MCF 10A (cell line): ENCODE results near the gene NRXN3. TPM values are rescaled to one million over a fixed set of nuclear protein-coding genes. Genes with fewer than 3 reads are reported as not detected.
A peak's percentile ranks its signal among the peaks of the same experiment; 100 is the strongest.

ENCODE experiments used
- BruUV-seq: library from RNA; stranded (reverse); fragments of 400-500 nt; replicated peaks from 2 replicates; lab custom pipeline; 2021; lab: Mats Ljungman, UMichigan
- CTCF ChIA-PET: fragments of 300-600 bp; sonication (Branson Sonifier 250); formaldehyde crosslinking; extraction: SDS; loops from one replicate; lab custom pipeline; 2021; ENCODE audit warnings: antibody characterized with exemption, inconsistent platforms; lab: Yijun Ruan, JAX
- POLR2A ChIA-PET: fragments of 300-600, 350-650 bp; sonication (Branson Sonifier 250); formaldehyde crosslinking; extraction: SDS; loops from one replicate; lab custom pipeline; 2020; ENCODE audit warnings: antibody characterized with exemption, inconsistent platforms; lab: Yijun Ruan, JAX
- DNase-seq: peaks from one replicate; pipeline ENCODE4 v3.0.0-alpha.2; 2018; ENCODE audit not compliant: unreplicated experiment
- H3K27ac Mint-ChIP-seq: one replicate; pipeline ENCODE4 v1.8.0; 2022; ENCODE audit warnings: mild to moderate bottlenecking, low read depth, mixed read lengths; ENCODE audit not compliant: unreplicated experiment
- H3K27me3 Mint-ChIP-seq: one replicate; pipeline ENCODE4 v1.8.0; 2022; ENCODE audit warnings: mixed read lengths; ENCODE audit not compliant: insufficient read depth, unreplicated experiment
- H3K36me3 Mint-ChIP-seq: one replicate; pipeline ENCODE4 v1.8.0; 2022; ENCODE audit warnings: mild to moderate bottlenecking, moderate library complexity, mixed read lengths; ENCODE audit not compliant: insufficient read depth, unreplicated experiment
- H3K4me1 Mint-ChIP-seq: one replicate; pipeline ENCODE4 v1.8.0; 2022; ENCODE audit warnings: mixed read lengths; ENCODE audit not compliant: insufficient read depth, unreplicated experiment
- H3K4me3 Mint-ChIP-seq: one replicate; pipeline ENCODE4 v1.8.0; 2022; ENCODE audit warnings: mild to moderate bottlenecking, moderate library complexity, mixed read lengths; ENCODE audit not compliant: unreplicated experiment
- H3K9me3 Mint-ChIP-seq: one replicate; pipeline ENCODE4 v1.8.0; 2022; ENCODE audit warnings: mixed read lengths; ENCODE audit not compliant: unreplicated experiment
- intact Hi-C: fragments of 100-400 bp; cut with micrococcal nuclease; formaldehyde crosslinking; loops from 2 replicates; pipeline ENCODE4 v1.14.1; 2022
- total RNA-seq: library from RNA; stranded (reverse); gene quantifications from 2 replicates; pipeline ENCODE4 v1.2.3, GENCODE V29; 2022
- TF ChIP-seq, protein P1 (sequence below): fragments of 200-600 bp; IDR thresholded peaks from one replicate; pipeline ENCODE4 v1.8.0; 2022; ENCODE audit warnings: antibody characterized with exemption, mild to moderate bottlenecking; ENCODE audit not compliant: unreplicated experiment

Gene NRXN3
- total RNA-seq, 1 experiment from 2014 or later: not detected

DNA sequence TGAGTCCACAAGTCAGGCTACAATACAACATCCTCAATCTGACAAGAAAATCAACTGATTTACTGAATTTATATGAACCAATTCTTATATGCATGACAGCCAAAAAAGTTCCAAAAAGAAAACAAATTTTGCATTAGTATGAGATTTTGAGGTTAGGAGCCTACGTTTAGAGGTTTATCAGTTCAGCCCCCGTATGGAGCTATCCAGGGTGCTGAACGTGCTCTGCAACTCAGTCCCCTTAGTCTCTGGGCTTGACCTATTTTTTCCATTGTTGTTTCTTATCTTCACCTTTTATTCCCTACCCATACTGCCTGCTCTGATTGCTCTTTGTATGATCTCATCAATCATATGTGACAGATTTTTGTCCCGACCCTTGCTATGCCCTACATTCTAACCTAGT, 693.0 kb downstream of the NRXN3 start:
- POLR2A ChIA-PET: no interaction called here
- intact Hi-C loops: no loop called here
- no peak overlapping the region for H3K4me3 Mint-ChIP-seq
- BruUV-seq: no TSS peak
- H3K9me3 Mint-ChIP-seq: no peaks in the 10 kb centered on the region
- H3K36me3 Mint-ChIP-seq: no peaks in the 10 kb centered on the region
- CTCF ChIA-PET: no interaction called here
- H3K27me3 Mint-ChIP-seq: peaks cover 22% of the 10 kb centered on the region
- H3K27ac Mint-ChIP-seq: no peak overlapping the region
- DNase-seq: peak; percentile 65
- H3K4me1 Mint-ChIP-seq: no peaks in the 10 kb centered on the region
- TF ChIP-seq, protein P1, sequence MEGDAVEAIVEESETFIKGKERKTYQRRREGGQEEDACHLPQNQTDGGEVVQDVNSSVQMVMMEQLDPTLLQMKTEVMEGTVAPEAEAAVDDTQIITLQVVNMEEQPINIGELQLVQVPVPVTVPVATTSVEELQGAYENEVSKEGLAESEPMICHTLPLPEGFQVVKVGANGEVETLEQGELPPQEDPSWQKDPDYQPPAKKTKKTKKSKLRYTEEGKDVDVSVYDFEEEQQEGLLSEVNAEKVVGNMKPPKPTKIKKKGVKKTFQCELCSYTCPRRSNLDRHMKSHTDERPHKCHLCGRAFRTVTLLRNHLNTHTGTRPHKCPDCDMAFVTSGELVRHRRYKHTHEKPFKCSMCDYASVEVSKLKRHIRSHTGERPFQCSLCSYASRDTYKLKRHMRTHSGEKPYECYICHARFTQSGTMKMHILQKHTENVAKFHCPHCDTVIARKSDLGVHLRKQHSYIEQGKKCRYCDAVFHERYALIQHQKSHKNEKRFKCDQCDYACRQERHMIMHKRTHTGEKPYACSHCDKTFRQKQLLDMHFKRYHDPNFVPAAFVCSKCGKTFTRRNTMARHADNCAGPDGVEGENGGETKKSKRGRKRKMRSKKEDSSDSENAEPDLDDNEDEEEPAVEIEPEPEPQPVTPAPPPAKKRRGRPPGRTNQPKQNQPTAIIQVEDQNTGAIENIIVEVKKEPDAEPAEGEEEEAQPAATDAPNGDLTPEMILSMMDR: no peak

DNA sequence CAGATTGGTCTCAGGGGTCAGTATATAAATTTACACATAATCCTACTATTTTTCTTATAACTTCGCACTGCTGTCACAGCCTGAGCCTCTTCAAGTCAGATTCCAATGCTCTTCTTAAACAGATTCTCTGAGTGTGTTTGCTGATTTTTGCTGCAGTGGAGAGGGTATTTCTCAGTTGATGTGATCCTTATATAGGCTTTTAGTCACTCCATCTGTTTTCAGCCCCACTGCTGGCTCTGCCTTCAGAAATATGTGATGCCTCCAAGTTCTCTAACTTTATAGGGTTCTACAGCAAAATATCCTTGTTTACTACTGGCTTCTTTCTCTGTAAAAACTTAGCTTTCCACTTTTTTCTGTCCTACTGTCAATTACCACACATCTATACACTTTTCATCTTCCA, 702.7 kb downstream of the NRXN3 start:
- H3K4me1 Mint-ChIP-seq: no peaks in the 10 kb centered on the region
- no peak overlapping the region for H3K4me3 Mint-ChIP-seq
- POLR2A ChIA-PET: no interaction called here
- BruUV-seq: no TSS peak
- H3K9me3 Mint-ChIP-seq: no peaks in the 10 kb centered on the region
- TF ChIP-seq, protein P1: no peak
- peaks cover 47% of the 10 kb centered on the region for H3K27me3 Mint-ChIP-seq
- H3K36me3 Mint-ChIP-seq: no peaks in the 10 kb centered on the region
- CTCF ChIA-PET: no interaction called here
- no peak for DNase-seq
- H3K27ac Mint-ChIP-seq: no peak overlapping the region
- intact Hi-C loops: no loop called here

DNA sequence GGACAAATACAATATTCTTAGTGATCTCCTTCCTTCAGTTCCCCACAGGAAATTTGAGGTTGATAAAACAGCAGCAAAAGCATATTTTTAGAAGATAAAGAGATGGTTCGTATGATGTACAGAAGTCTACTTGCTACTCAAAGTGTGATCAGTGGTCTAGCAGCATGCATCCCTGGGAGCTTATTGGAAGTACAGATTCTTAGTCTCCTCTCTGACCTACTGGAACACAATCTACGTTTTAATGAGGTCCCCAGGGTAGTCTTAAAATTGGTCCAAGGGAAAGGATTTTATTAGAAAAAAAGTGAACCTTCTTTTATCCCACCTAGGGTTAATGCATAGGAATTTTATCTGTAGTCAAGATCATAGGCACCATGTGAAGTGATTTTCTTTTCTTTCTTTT, 703.4 kb downstream of the NRXN3 start:
- Mint-ChIP-seq H3K4me1 (no peaks in the 10 kb centered on the region), H3K27ac (no peak overlapping the region), H3K4me3 (no peak overlapping the region), H3K9me3 (no peaks in the 10 kb centered on the region), H3K36me3 (no peaks in the 10 kb centered on the region), H3K27me3 (peaks cover 47% of the 10 kb centered on the region)
- no peak for DNase-seq
- TF ChIP-seq, protein P1: no peak
- ChIA-PET POLR2A (no interaction called here), CTCF (no interaction called here)
- no TSS peak for BruUV-seq
- intact Hi-C loops: no loop called here

DNA sequence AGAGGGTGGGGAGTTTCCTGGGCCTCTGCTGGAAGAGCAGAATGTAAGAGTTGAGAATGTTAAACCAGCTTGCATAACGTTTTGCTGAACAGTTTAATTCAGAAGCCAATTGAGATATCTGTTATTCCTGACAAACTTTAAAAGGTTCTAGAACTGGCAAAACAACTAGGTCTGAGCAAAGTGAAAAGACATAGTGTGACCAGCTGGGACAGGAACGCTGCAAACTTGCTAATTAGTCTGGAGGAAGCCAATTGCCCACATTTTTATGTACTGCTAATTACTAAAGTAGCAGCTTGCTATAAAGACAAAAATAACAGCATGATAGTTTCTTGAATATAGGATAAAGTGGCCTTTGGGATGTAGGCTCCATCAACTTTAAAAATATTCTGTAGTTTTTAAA, 704.9 kb downstream of the NRXN3 start:
- H3K4me3 Mint-ChIP-seq: no peak overlapping the region
- H3K9me3 Mint-ChIP-seq: no peaks in the 10 kb centered on the region
- ChIA-PET POLR2A (no interaction called here), CTCF (no interaction called here)
- H3K27me3 Mint-ChIP-seq: peaks cover 47% of the 10 kb centered on the region
- DNase-seq: no peak
- no peaks in the 10 kb centered on the region for H3K36me3 Mint-ChIP-seq
- BruUV-seq: no TSS peak
- TF ChIP-seq, protein P1: no peak
- no peak overlapping the region for H3K27ac Mint-ChIP-seq
- intact Hi-C loops: no loop called here
- no peaks in the 10 kb centered on the region for H3K4me1 Mint-ChIP-seq
